ENCODE data around the gene SS18L1. TPM values are rescaled to one million over a fixed set of nuclear protein-coding genes. Genes with fewer than 3 reads are reported as not detected.

The SS18L1 gene
- total RNA-seq, 2 experiments from 2014 or later, result 17.0 to 17.7 TPM

DNA sequence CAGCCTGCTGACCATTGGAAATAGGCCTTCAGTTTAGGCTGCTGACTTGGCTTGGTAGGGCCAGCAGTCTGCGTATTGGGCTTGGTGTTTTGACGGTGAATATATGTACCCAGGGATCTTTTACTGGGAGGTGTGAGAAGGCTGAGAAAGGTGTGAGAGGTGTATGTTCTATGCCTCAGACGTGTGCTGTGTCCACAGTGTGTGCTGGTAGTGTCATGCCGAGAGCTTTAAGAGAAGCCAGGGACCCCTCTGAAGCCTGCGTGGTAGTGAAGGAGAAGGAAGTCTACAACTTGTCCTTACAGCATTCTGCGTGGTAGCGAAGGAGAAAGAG is 2.1 kb downstream of the SS18L1 start:
- intact Hi-C loops (cut with micrococcal nuclease; ENCODE audit: unreplicated experiment), result no loop called here
- H3K9me2 ChIP-seq (ENCODE audit: insufficient read depth, low read length), result no peaks in the 10 kb centered on the region
- peaks cover 24% of the 10 kb centered on the region for H4K20me1 ChIP-seq (ENCODE audit: insufficient read depth, low read length)
- ChIA-PET CTCF (ENCODE audit: unreplicated experiment) (no interaction called here), POLR2A (no interaction called here)
- H3K36me3 ChIP-seq (ENCODE audit: insufficient read depth, low read length), result peaks cover 19% of the 10 kb centered on the region
- no peak overlapping the region for H3K4me2 ChIP-seq (ENCODE audit: low read length)
- peaks cover 23% of the 10 kb centered on the region for H3K4me1 ChIP-seq (ENCODE audit: insufficient read depth, low read length, poor library complexity, severe bottlenecking)
- no peaks in the 10 kb centered on the region for H3K9me3 ChIP-seq (ENCODE audit: low read length)
- no peak overlapping the region for H3K27ac ChIP-seq (ENCODE audit: low read depth, low read length, poor library complexity, severe bottlenecking)
- BruUV-seq (replicated peaks), result no TSS peak
- H2AFZ ChIP-seq (ENCODE audit: low read length), result no peak overlapping the region
- TF ChIP-seq, protein P1, sequence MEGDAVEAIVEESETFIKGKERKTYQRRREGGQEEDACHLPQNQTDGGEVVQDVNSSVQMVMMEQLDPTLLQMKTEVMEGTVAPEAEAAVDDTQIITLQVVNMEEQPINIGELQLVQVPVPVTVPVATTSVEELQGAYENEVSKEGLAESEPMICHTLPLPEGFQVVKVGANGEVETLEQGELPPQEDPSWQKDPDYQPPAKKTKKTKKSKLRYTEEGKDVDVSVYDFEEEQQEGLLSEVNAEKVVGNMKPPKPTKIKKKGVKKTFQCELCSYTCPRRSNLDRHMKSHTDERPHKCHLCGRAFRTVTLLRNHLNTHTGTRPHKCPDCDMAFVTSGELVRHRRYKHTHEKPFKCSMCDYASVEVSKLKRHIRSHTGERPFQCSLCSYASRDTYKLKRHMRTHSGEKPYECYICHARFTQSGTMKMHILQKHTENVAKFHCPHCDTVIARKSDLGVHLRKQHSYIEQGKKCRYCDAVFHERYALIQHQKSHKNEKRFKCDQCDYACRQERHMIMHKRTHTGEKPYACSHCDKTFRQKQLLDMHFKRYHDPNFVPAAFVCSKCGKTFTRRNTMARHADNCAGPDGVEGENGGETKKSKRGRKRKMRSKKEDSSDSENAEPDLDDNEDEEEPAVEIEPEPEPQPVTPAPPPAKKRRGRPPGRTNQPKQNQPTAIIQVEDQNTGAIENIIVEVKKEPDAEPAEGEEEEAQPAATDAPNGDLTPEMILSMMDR (conservative IDR thresholded peaks at IDR 0.05; ENCODE audit: low read length), result no peak
- TF ChIP-seq EZH2phosphoT487 (IDR thresholded peaks at IDR 0.05; ENCODE audit: borderline replicate concordance, low read depth, low read length), result no peak
- no peak overlapping the region for H3K4me3 ChIP-seq (ENCODE audit: low read depth, low read length, poor library complexity, severe bottlenecking)
- DNase-seq (ENCODE audit: low spot score), result no peak
- H3K79me2 ChIP-seq (ENCODE audit: insufficient read depth, low read depth, low read length), result peaks cover 38% of the 10 kb centered on the region

DNA sequence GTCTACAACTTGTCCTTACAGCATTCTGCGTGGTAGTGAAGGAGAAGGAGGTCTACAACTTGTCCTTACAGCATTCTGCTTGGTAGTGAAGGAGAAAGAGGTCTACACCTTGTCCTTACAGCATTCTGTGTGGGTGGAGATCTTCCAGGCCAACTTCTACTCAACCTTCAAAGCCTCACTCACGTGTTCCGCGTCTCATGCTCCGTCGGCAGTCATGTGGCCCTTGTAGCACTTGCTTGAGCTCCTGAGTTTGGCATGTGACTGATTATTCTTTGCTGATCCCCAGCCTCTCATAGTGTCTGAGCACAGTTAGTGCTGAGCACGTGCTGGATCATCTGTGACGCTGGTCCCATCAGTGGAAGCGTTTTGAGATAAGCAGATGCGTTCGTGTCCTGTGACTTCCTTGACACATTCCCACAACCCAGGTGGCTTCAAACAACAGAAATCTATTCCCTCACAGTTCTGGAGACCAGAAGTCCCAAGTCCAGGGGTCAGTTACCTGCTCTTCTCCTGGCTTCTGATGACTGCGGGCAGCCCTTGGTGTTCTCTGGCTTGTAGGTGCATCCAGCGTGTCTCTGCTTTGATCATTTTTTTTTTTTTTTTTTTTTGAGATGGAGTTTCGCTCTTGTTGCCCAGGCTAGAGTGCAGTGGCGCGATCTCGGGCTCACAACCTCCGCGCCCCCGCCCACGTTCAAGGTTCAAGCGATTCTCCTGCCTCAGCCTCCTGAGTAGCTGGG is 2.6 kb downstream of the SS18L1 start:
- H3K9me2 ChIP-seq (ENCODE audit: insufficient read depth, low read length), result no peaks in the 10 kb centered on the region
- peaks cover 33% of the 10 kb centered on the region for H3K79me2 ChIP-seq (ENCODE audit: insufficient read depth, low read depth, low read length)
- H3K4me3 ChIP-seq (ENCODE audit: low read depth, low read length, poor library complexity, severe bottlenecking), result no peak overlapping the region
- H3K9me3 ChIP-seq (ENCODE audit: low read length), result no peaks in the 10 kb centered on the region
- H3K36me3 ChIP-seq (ENCODE audit: insufficient read depth, low read length), result peaks cover 14% of the 10 kb centered on the region
- ChIA-PET CTCF (ENCODE audit: unreplicated experiment) (no interaction called here), POLR2A (no interaction called here)
- TF ChIP-seq, protein P1 (conservative IDR thresholded peaks at IDR 0.05; ENCODE audit: low read length), result no peak
- TF ChIP-seq EZH2phosphoT487 (IDR thresholded peaks at IDR 0.05; ENCODE audit: borderline replicate concordance, low read depth, low read length), result no peak
- intact Hi-C loops (cut with micrococcal nuclease; ENCODE audit: unreplicated experiment), result no loop called here
- no peak overlapping the region for H2AFZ ChIP-seq (ENCODE audit: low read length)
- DNase-seq (ENCODE audit: low spot score), result no peak
- no TSS peak for BruUV-seq (replicated peaks)
- peaks cover 19% of the 10 kb centered on the region for H4K20me1 ChIP-seq (ENCODE audit: insufficient read depth, low read length)
- H3K27ac ChIP-seq (ENCODE audit: low read depth, low read length, poor library complexity, severe bottlenecking), result no peak overlapping the region
- no peak overlapping the region for H3K4me2 ChIP-seq (ENCODE audit: low read length)
- H3K4me1 ChIP-seq (ENCODE audit: insufficient read depth, low read length, poor library complexity, severe bottlenecking), result peaks cover 18% of the 10 kb centered on the region

DNA sequence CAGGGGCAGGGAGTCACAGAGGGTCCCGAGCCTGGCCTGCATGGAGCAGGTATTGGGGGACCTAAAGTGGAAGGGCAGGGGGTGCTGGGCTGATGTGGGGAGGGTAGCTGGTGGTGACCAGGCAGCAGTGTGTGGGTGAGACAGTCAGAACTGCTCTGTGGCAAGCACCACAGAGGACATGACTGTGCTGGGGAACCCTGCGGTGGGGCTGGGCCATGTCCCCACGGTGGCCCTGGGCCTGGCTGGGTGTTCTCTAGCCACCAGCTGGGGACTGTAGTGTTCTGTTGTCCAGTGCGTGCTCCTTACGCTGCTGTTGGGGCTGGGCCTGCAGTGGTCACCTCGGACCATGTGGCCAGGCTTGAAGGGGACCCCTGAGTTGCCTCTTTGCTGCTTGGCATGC is 3.6 kb downstream of the SS18L1 start:
- TF ChIP-seq, protein P1 (conservative IDR thresholded peaks at IDR 0.05; ENCODE audit: low read length), result no peak
- no peak for TF ChIP-seq EZH2phosphoT487 (IDR thresholded peaks at IDR 0.05; ENCODE audit: borderline replicate concordance, low read depth, low read length)
- intact Hi-C loops (cut with micrococcal nuclease; ENCODE audit: unreplicated experiment), result no loop called here
- H3K9me2 ChIP-seq (ENCODE audit: insufficient read depth, low read length), result no peaks in the 10 kb centered on the region
- peaks cover 24% of the 10 kb centered on the region for H3K79me2 ChIP-seq (ENCODE audit: insufficient read depth, low read depth, low read length)
- no peak overlapping the region for H2AFZ ChIP-seq (ENCODE audit: low read length)
- BruUV-seq (replicated peaks), result no TSS peak
- H3K27ac ChIP-seq (ENCODE audit: low read depth, low read length, poor library complexity, severe bottlenecking), result no peak overlapping the region
- CTCF ChIA-PET (ENCODE audit: unreplicated experiment), result no interaction called here
- no peaks in the 10 kb centered on the region for H3K9me3 ChIP-seq (ENCODE audit: low read length)
- H3K4me1 ChIP-seq (ENCODE audit: insufficient read depth, low read length, poor library complexity, severe bottlenecking), result peaks cover 9% of the 10 kb centered on the region
- no peak for DNase-seq (ENCODE audit: low spot score)
- H3K36me3 ChIP-seq (ENCODE audit: insufficient read depth, low read length), result peaks cover 8% of the 10 kb centered on the region
- no peak overlapping the region for H3K4me3 ChIP-seq (ENCODE audit: low read depth, low read length, poor library complexity, severe bottlenecking)
- peaks cover 9% of the 10 kb centered on the region for H4K20me1 ChIP-seq (ENCODE audit: insufficient read depth, low read length)
- H3K4me2 ChIP-seq (ENCODE audit: low read length), result no peak overlapping the region
- POLR2A ChIA-PET, result no interaction called here

Measured in OCI-LY7 (cell line).